Endothelial cell of coronary artery (primary cell): ENCODE results near the gene SCGB1C1. TPM values are rescaled to one million over a fixed set of nuclear protein-coding genes. Genes with fewer than 3 reads are reported as not detected.

Experiments
- total RNA-seq: library from RNA; depleted of rRNA; stranded (reverse); fragments of >200 nt; gene quantifications from 2 replicates; pipeline ENCODE4 v1.2.3, GENCODE V29; 2014

The SCGB1C1 gene
- total RNA-seq = not detected in 2 replicates

DNA sequence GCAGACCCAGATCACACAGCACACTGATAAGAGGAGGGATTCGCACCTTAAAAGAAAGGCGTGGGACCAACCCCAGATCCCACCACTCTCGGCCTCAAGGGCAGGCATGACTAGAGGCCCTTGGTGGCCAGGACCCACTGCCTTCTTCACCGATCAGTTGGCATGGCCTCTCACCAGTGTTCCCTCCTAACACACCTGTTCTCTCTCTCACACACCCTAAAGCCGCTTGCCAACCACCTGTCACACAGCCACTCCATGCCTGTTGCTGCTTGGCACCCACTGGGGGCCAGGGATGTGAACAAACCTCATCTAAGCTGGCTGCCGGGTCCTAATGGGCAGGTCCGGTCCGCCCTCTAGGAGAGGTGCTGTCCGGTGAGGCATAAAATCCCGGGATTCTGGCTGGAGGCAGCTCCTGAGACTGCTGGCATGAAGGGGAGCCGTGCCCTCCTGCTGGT is at the start of gene SCGB1C1:
Gene SCGB1C1 (plus strand): TSS at position 405 of the 455 bp plus-strand sequence. CDS start 22 bp downstream, at position 427.

DNA sequence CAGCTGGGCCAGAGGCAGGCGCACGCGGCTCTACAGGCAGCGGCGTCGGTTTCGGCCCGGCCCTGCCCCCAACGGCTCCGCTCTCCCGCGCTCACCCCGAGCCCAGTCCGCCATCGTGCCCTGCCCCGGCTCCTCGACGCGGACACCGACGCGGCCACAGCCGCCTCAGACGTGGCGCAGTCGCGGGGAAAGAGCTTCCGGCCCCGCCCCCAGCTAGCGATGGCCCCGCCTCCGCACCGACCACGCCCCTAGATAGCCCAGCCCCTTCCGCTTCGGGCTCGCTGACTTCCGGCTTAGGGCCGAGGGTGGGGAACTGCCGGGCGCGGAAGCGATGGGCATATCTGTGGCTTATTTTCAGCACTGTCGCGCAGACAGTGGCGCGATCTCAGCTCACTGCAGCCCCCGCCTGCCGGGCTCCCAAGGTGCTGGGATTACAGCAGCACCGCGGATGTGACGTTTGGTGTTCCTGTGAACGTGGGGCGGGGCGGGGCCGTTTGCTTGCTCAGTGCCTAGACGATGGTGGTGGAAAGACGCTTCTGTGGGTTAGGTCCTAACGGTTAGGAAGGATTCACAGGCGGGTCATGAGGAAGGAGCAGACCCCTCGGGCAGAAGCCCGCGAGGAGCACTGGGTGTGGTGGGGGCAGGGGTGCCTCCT is 14.5 kb downstream of the SCGB1C1 start, which contains the start of the genes BET1L and RIC8A:
Gene BET1L (minus strand): TSS at position 192 of the 655 bp plus-strand sequence. CDS start 78 bp downstream, at position 114.
Gene RIC8A (plus strand): TSS at position 501 of the 655 bp plus-strand sequence. CDS start 1,147 bp downstream, outside the sequence.

DNA sequence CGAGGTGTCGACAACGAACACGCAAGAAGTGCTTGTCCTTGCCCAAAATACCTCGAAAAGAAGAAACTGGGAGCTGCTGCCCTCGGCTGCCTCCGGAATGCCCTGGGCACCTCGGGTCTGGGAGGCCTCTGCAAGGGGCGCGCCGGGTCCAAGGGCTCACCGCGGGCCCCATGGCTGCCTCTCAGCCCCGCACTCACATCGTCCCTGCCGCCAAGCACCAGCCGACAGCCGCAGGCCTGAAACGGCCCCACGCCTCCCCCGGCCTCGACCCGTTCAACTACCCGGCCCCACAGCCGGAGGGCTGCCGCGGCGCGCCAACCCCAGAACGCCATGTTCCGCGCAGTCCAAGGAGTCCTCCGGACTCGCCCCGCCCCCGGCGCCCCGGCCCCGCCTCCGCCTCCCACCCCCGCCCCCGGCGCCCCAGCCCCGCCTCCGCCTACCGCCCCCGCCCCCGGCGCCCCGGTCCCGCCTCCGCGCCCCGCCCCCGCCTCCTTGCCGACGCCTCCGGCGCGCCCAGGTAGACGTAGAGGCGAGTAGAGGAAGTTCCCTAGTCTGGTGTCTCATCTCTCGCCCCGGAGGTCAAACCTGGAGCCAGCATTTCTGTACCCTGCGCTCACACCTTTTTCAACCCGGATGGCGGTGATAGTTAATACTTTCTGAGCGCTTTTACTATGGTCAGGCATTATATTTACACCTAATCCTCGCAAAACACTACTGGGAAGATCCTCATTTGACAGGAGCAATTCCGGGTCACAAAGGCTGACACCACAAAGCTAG is 43.3 kb downstream of the SCGB1C1 start, which contains the start of gene SIRT3:
Gene SIRT3 (minus strand): TSS at position 346 of the 777 bp plus-strand sequence. CDS start 14 bp downstream, at position 332.

DNA sequence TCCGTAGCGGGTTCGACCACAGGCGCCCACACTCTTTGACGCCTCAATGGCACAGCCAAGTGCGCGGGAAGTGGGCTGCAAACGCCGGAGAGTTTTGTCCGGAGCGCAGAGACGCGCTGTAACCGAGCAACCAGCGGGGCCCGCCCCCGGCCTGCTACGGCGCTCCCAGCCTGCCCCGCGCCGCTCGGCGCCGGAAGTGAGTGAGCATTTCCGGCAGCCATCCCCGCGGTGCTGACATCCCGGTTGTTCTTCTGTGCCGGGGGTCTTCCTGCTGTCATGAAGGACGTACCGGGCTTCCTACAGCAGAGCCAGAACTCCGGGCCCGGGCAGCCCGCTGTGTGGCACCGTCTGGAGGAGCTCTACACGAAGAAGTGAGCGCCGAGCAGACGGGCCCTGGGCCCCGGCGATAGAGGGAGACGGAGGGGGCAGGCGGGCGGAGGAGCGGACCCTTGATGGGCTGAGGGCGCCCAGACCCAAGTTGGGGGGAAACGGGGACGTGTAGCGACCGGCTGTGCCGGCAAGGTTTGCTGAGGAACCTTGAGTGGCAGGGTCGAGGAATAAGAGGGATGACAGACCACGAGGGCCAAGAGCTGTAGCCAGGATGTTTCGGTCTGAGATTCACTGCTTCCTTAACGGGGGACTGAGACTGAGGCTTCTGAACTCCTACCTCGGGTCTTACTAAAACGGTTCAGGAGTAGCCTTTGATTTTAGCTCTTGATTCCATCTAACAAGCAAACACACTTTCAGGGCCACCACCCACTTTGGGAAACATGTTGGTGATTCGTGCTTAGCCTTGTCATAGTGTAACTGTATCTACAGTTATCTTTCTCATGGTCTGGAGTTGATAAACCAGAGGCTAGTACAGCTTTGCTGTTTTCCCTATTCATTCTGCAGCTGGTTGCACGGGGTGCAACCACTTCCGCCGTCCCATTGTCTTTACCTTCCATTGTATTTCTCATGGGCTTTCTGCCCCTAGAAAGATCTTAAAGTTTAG is 44.2 kb downstream of the SCGB1C1 start, which contains the start of gene PSMD13:
Gene PSMD13 (plus strand): TSS at position 203 of the 994 bp plus-strand sequence. CDS start 74 bp downstream, at position 277.

Other genes starting within 250 kb of the SCGB1C1 start
- 10.0 and 17.7 TPM in 2 replicates for gene BET1L, start 14.3 kb downstream of the SCGB1C1 start, total RNA-seq
- 152 and 204 TPM in 2 replicates for gene RIC8A, start 14.6 kb downstream of the SCGB1C1 start, total RNA-seq
- gene SIRT3, start 43.3 kb downstream of the SCGB1C1 start, total RNA-seq = 4.9 and 6.6 TPM in 2 replicates
- gene PSMD13, start 43.9 kb downstream of the SCGB1C1 start, total RNA-seq = 223 and 325 TPM in 2 replicates
- gene NLRP6, start 85.3 kb downstream of the SCGB1C1 start, total RNA-seq = not detected in 2 replicates
- 7.7 and 18.4 TPM in 2 replicates for gene PGGHG, start 96.0 kb downstream of the SCGB1C1 start, total RNA-seq
- not detected in 2 replicates for gene IFITM5, start 106.4 kb downstream of the SCGB1C1 start, total RNA-seq
- 29.3 and 48.9 TPM in 2 replicates for gene IFITM2, start 114.7 kb downstream of the SCGB1C1 start, total RNA-seq
- gene IFITM1, start 121.0 kb downstream of the SCGB1C1 start, total RNA-seq = 2.1 and 8.3 TPM in 2 replicates
- gene IFITM3, start 127.8 kb downstream of the SCGB1C1 start, total RNA-seq = 30.3 and 64.5 TPM in 2 replicates
- gene B4GALNT4, start 176.4 kb downstream of the SCGB1C1 start, total RNA-seq = 2.5 and 4.6 TPM in 2 replicates
- gene PKP3, start 201.1 kb downstream of the SCGB1C1 start, total RNA-seq = 0.09 and 1.3 TPM in 2 replicates
- gene SIGIRR, start 221.9 kb downstream of the SCGB1C1 start, total RNA-seq = 28.6 and 35.5 TPM in 2 replicates
- gene ANO9, start 248.9 kb downstream of the SCGB1C1 start, total RNA-seq = 0.09 TPM in 2 replicates